HG02678 (cell line): ENCODE results near the gene RABGAP1L.
"Not testable (repeated sequence)": the region's sequence is repeated elsewhere in the genome, so short reads cannot be mapped to it uniquely, and the experiment has no call there.

ENCODE experiments used
- ATAC-seq: cut with Tn5 transposase; IDR thresholded peaks from one replicate; pipeline ENCODE4 v1.9.1; 2021; ENCODE audit warnings: mild to moderate bottlenecking, moderate library complexity; ENCODE audit not compliant: unreplicated experiment

Gene RABGAP1L

GRCh38 chr1:174238845-174239501 lies 79.7 kb downstream of the RABGAP1L start:
- ATAC-seq: not testable (repeated sequence)

GRCh38 chr1:174239541-174239940 lies 80.2 kb downstream of the RABGAP1L start:
- ATAC-seq: no peak

- no peak for ATAC-seq
Measured at GRCh38 chr1:174242856-174243255, 83.5 kb downstream of the RABGAP1L start.

- no peak for ATAC-seq
Measured at GRCh38 chr1:174243451-174244000, 84.2 kb downstream of the RABGAP1L start.

GRCh38 chr1:174244017-174244416 lies 84.7 kb downstream of the RABGAP1L start:
- no peak for ATAC-seq

GRCh38 chr1:174247472-174247871 lies 88.2 kb downstream of the RABGAP1L start:
- no peak for ATAC-seq

GRCh38 chr1:174248041-174248440 lies 88.7 kb downstream of the RABGAP1L start:
- no peak for ATAC-seq

- ATAC-seq: not testable (repeated sequence)
Measured at GRCh38 chr1:174256386-174256785, 97.1 kb downstream of the RABGAP1L start.

GRCh38 chr1:174258148-174258550 lies 98.8 kb downstream of the RABGAP1L start:
- ATAC-seq: no peak

GRCh38 chr1:174262349-174263241 lies 103.3 kb downstream of the RABGAP1L start:
- peak; percentile 56 for ATAC-seq

GRCh38 chr1:174265282-174265681 lies 106.0 kb downstream of the RABGAP1L start:
- ATAC-seq: no peak

GRCh38 chr1:174266476-174266875 lies 107.2 kb downstream of the RABGAP1L start:
- no peak for ATAC-seq

- no peak for ATAC-seq
Measured at GRCh38 chr1:174266991-174267612, 107.8 kb downstream of the RABGAP1L start.

GRCh38 chr1:174269989-174270651 lies 110.8 kb downstream of the RABGAP1L start:
- no peak for ATAC-seq

- no peak for ATAC-seq
Measured at GRCh38 chr1:174273190-174273589, 113.9 kb downstream of the RABGAP1L start.

GRCh38 chr1:174273776-174274175 lies 114.5 kb downstream of the RABGAP1L start:
- ATAC-seq: no peak

- ATAC-seq: no peak
Measured at GRCh38 chr1:174274452-174274851, 115.1 kb downstream of the RABGAP1L start.

- ATAC-seq: no peak
Measured at GRCh38 chr1:174274884-174275283, 115.6 kb downstream of the RABGAP1L start.

- peak; percentile 62 for ATAC-seq
Measured at GRCh38 chr1:174276087-174276486, 116.8 kb downstream of the RABGAP1L start.

GRCh38 chr1:174284052-174284451 lies 124.7 kb downstream of the RABGAP1L start:
- no peak for ATAC-seq

- ATAC-seq: no peak
Measured at GRCh38 chr1:174286042-174286441, 126.7 kb downstream of the RABGAP1L start.
